SK-N-SH (cell line): ENCODE measurements around the gene CBFA2T3. TPM values are rescaled to one million over a fixed set of nuclear protein-coding genes. Genes with fewer than 3 reads are reported as not detected.

ENCODE experiments used
- CTCF ChIA-PET: fragments of 300-600, 350-600 bp; formaldehyde crosslinking; extraction: SDS; loops from one replicate; lab custom pipeline; 2021; lab: Yijun Ruan, JAX
- POLR2A ChIA-PET: fragments of 350-600 bp; sonication (Branson Sonifier 250); formaldehyde crosslinking; extraction: SDS; loops from one replicate; lab custom pipeline; 2020; ENCODE audit warnings: antibody characterized with exemption, inconsistent platforms; lab: Yijun Ruan, JAX
- DNase-seq: peaks from one replicate; pipeline ENCODE4 v3.0.0; 2012
- H2AFZ ChIP-seq: fragments of 200-600 bp; sonication (generic); 2 replicates; pipeline ENCODE4 v1.8.1; 2016; ENCODE audit warnings: antibody characterized with exemption, mild to moderate bottlenecking, low read depth
- H3F3A ChIP-seq: fragments of 200-600 bp; sonication (generic); replicated peaks from 2 replicates; pipeline ENCODE3; 2016; ENCODE audit warnings: antibody characterized with exemption, mild to moderate bottlenecking; ENCODE audit not compliant: insufficient read depth
- H3K27ac ChIP-seq, 2 experiments: fragments of 200-500 bp in 1 of 2; fragments of 200-600 bp in 1 of 2; sonication (Bioruptor generic) in 1 of 2; sonication (generic), shearing (Covaris generic) in 1 of 2; 2 replicates each; pipeline versions ENCODE4 v1.5.1 to v1.6.1; 2014 to 2016; ENCODE audit warnings: low read depth in 2 of 2, inconsistent platforms in 1 of 2, low read length in 1 of 2, mild to moderate bottlenecking in 1 of 2, mixed read lengths in 1 of 2
- H3K27me3 ChIP-seq: fragments of 200-600 bp; sonication (generic), shearing (Covaris generic); 2 replicates; pipeline ENCODE4 v1.6.1; 2016; ENCODE audit warnings: mixed run types; ENCODE audit not compliant: insufficient read depth
- H3K36me3 ChIP-seq, 2 experiments: fragments of 200-500 bp in 1 of 2; fragments of 200-600 bp in 1 of 2; sonication (Bioruptor generic) in 1 of 2; sonication (generic) in 1 of 2; replicated peaks in 1 of 2; 2 replicates each; pipeline versions ENCODE3 to v1.5.1; 2014 to 2016; ENCODE audit warnings: low read length in 1 of 2, mild to moderate bottlenecking in 1 of 2; ENCODE audit not compliant: insufficient read depth in 2 of 2, control insufficient read depth in 1 of 2
- H3K4me1 ChIP-seq, 2 experiments: fragments of 200-500 bp in 1 of 2; fragments of 200-600 bp in 1 of 2; sonication (Bioruptor generic) in 1 of 2; sonication (generic), shearing (Covaris generic) in 1 of 2; 2 replicates each; pipeline versions ENCODE4 v1.5.1 to v1.6.1; 2014 to 2016; ENCODE audit warnings: low read depth in 1 of 2, low read length in 1 of 2, mixed run types in 1 of 2; ENCODE audit not compliant: insufficient read depth in 2 of 2, control insufficient read depth in 1 of 2
- H3K4me2 ChIP-seq: fragments of 200-600 bp; sonication (generic), shearing (Covaris generic); 2 replicates; pipeline ENCODE4 v1.6.1; 2017; ENCODE audit warnings: mixed run types
- H3K4me3 ChIP-seq, 2 experiments: fragments of 200-500 bp in 1 of 2; fragments of 200-600 bp in 1 of 2; sonication (Bioruptor generic) in 1 of 2; sonication (generic), shearing (Covaris generic) in 1 of 2; 2 replicates each; pipeline versions ENCODE4 v1.5.1 to v1.8.1; 2014 to 2016; ENCODE audit warnings: low read depth in 2 of 2, inconsistent platforms in 1 of 2, low read length in 1 of 2, mild to moderate bottlenecking in 1 of 2, mixed read lengths in 1 of 2, moderate library complexity in 1 of 2
- H3K79me2 ChIP-seq: fragments of 200-600 bp; sonication (generic); 2 replicates; pipeline ENCODE4 v1.8.1; 2017; ENCODE audit warnings: mild to moderate bottlenecking; ENCODE audit not compliant: insufficient read depth
- H3K9ac ChIP-seq: fragments of 200-600 bp; sonication (generic); 2 replicates; pipeline ENCODE4 v1.6.1; 2017; ENCODE audit warnings: mixed run types
- H3K9me2 ChIP-seq: fragments of 200-600 bp; sonication (generic); 2 replicates; pipeline ENCODE4 v1.6.1; 2017; ENCODE audit warnings: mixed run types
- H3K9me3 ChIP-seq: fragments of 200-600 bp; sonication (generic); 2 replicates; pipeline ENCODE4 v1.6.1; 2017; ENCODE audit warnings: mixed run types, mild to moderate bottlenecking, moderate library complexity
- H4K20me1 ChIP-seq: fragments of 200-600 bp; sonication (generic); 2 replicates; pipeline ENCODE4 v1.6.1; 2017; ENCODE audit warnings: mild to moderate bottlenecking, mixed run types; ENCODE audit not compliant: insufficient read depth
- ELF1 ChIP-seq: IDR thresholded peaks from 2 replicates; pipeline ENCODE4 v1.4.0; 2012
- FOXM1 ChIP-seq: IDR thresholded peaks from 2 replicates; pipeline ENCODE4 v1.4.0; 2012; ENCODE audit warnings: low read depth, mild to moderate bottlenecking
- GATA2 ChIP-seq: sonication (generic); formaldehyde crosslinking; IDR thresholded peaks from 2 replicates; pipeline ENCODE4 v1.5.0; 2020; ENCODE audit warnings: mild to moderate bottlenecking, missing genetic modification reagents
- MAX ChIP-seq: IDR thresholded peaks from 2 replicates; pipeline ENCODE4 v1.4.0; 2012; ENCODE audit warnings: low read depth
- MEF2A ChIP-seq: IDR thresholded peaks from 2 replicates; pipeline ENCODE4 v1.4.0; 2012; ENCODE audit warnings: low read depth, borderline replicate concordance
- PBX3 ChIP-seq: IDR thresholded peaks from 2 replicates; pipeline ENCODE4; 2012
- RCOR1 ChIP-seq: fragments of 150-350 bp; IDR thresholded peaks from 2 replicates; pipeline ENCODE4 v1.6.1; 2017; ENCODE audit warnings: antibody characterized with exemption, low read length
- YY1 ChIP-seq: IDR thresholded peaks from 2 replicates; pipeline ENCODE4 v1.4.0; 2012; ENCODE audit warnings: low read depth, mild to moderate bottlenecking
- WGBS: methylation state at CpG from one replicate; pipeline ENCODE4 v1.1.6; 2017; ENCODE audit warnings: low lambda C conversion rate; 5-methylcytosine and 5-hydroxymethylcytosine counted together
- polyA plus RNA-seq, 3 experiments: library from polyadenylated mRNA; depleted of rRNA; stranded (reverse); fragments of >200 nt; gene quantifications; 2 replicates each; pipeline ENCODE4 v1.2.3, GENCODE V29; 2012
- TF ChIP-seq, protein P1 (sequence below): IDR thresholded peaks from 2 replicates; pipeline ENCODE4 v1.6.1; 2012; ENCODE audit warnings: mild to moderate bottlenecking, low read depth, low read length, moderate library complexity
- TF ChIP-seq, protein P2 (sequence below): fragments of 150-350 bp; IDR thresholded peaks from 2 replicates; pipeline ENCODE4 v1.6.1; 2016; ENCODE audit warnings: mild to moderate bottlenecking, low read depth, low read length
- TF ChIP-seq, protein P3 (sequence below): IDR thresholded peaks from 2 replicates; pipeline ENCODE4 v1.4.0; 2012; ENCODE audit warnings: low read depth, borderline replicate concordance

CBFA2T3 gene
- polyA plus RNA-seq, 1 of the 3 experiments (the other 2 are of a cell fraction) = not detected

- no peak for DNase-seq
- H3K4me1 ChIP-seq = peaks cover 0 to 3% of the 10 kb centered on the region in 2 experiments; a peak in 1 of 4 replicates
- no peaks in the 10 kb centered on the region for H3K79me2 ChIP-seq
- peak overlapping the region; percentile 52; the same call in 1 of the 2 replicates for H3K4me2 ChIP-seq
- 0 out of 2 replicates have a peak, but pooled peaks cover 3% of the 10 kb centered on the region for H4K20me1 ChIP-seq
- H3K9ac ChIP-seq = no peak overlapping the region
- WGBS = 33% methylated on average over 16 of the region's 36 CpGs
- H3K9me2 ChIP-seq = no peaks in the 10 kb centered on the region
- TF ChIP-seq GATA2 (CRISPR knock-in tag) = no peak
- TF ChIP-seq, protein P1, sequence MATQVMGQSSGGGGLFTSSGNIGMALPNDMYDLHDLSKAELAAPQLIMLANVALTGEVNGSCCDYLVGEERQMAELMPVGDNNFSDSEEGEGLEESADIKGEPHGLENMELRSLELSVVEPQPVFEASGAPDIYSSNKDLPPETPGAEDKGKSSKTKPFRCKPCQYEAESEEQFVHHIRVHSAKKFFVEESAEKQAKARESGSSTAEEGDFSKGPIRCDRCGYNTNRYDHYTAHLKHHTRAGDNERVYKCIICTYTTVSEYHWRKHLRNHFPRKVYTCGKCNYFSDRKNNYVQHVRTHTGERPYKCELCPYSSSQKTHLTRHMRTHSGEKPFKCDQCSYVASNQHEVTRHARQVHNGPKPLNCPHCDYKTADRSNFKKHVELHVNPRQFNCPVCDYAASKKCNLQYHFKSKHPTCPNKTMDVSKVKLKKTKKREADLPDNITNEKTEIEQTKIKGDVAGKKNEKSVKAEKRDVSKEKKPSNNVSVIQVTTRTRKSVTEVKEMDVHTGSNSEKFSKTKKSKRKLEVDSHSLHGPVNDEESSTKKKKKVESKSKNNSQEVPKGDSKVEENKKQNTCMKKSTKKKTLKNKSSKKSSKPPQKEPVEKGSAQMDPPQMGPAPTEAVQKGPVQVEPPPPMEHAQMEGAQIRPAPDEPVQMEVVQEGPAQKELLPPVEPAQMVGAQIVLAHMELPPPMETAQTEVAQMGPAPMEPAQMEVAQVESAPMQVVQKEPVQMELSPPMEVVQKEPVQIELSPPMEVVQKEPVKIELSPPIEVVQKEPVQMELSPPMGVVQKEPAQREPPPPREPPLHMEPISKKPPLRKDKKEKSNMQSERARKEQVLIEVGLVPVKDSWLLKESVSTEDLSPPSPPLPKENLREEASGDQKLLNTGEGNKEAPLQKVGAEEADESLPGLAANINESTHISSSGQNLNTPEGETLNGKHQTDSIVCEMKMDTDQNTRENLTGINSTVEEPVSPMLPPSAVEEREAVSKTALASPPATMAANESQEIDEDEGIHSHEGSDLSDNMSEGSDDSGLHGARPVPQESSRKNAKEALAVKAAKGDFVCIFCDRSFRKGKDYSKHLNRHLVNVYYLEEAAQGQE = no peak
- TF ChIP-seq RCOR1 = no peak
- TF ChIP-seq, protein P2, sequence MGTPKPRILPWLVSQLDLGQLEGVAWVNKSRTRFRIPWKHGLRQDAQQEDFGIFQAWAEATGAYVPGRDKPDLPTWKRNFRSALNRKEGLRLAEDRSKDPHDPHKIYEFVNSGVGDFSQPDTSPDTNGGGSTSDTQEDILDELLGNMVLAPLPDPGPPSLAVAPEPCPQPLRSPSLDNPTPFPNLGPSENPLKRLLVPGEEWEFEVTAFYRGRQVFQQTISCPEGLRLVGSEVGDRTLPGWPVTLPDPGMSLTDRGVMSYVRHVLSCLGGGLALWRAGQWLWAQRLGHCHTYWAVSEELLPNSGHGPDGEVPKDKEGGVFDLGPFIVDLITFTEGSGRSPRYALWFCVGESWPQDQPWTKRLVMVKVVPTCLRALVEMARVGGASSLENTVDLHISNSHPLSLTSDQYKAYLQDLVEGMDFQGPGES = no peak
- no peak for TF ChIP-seq YY1
- TF ChIP-seq, protein P3, sequence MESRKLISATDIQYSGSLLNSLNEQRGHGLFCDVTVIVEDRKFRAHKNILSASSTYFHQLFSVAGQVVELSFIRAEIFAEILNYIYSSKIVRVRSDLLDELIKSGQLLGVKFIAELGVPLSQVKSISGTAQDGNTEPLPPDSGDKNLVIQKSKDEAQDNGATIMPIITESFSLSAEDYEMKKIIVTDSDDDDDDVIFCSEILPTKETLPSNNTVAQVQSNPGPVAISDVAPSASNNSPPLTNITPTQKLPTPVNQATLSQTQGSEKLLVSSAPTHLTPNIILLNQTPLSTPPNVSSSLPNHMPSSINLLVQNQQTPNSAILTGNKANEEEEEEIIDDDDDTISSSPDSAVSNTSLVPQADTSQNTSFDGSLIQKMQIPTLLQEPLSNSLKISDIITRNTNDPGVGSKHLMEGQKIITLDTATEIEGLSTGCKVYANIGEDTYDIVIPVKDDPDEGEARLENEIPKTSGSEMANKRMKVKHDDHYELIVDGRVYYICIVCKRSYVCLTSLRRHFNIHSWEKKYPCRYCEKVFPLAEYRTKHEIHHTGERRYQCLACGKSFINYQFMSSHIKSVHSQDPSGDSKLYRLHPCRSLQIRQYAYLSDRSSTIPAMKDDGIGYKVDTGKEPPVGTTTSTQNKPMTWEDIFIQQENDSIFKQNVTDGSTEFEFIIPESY = no peak
- TF ChIP-seq FOXM1 = no peak
- no peak for TF ChIP-seq ELF1
- no peak for TF ChIP-seq MEF2A
- TF ChIP-seq PBX3 = no peak
- no peak for TF ChIP-seq MAX
- TF ChIP-seq, all 33 proteins: peak for 0
- Histone ChIP-seq H3F3A (no peaks in the 10 kb centered on the region), H3K36me3 (no peaks in the 10 kb centered on the region), H3K9me3 (no peaks in the 10 kb centered on the region), H3K27me3 (peaks cover 74% of the 10 kb centered on the region), H3K27ac (no peak overlapping the region), H3K4me3 (no peak overlapping the region), H2AFZ (no peak overlapping the region)
- CTCF ChIA-PET = interaction anchor here (0.7 to 2.4 kb wide), 9 partner anchors 9 to 144 kb away, joined by 3 to 8 read pairs (median 4); no protein-coding TSS in a partner anchor
- POLR2A ChIA-PET = no interaction called here
Measured at GRCh38 chr16:88880226-88881006, 96.6 kb downstream of the CBFA2T3 start.
